ENCODE measurements around the gene NPTXR. TPM values are rescaled to one million over a fixed set of nuclear protein-coding genes. Genes with fewer than 3 reads are reported as not detected.
"Not testable (repeated sequence)": the region's sequence is repeated elsewhere in the genome, so short reads cannot be mapped to it uniquely, and the experiment has no call there.

Gene NPTXR
- total RNA-seq, 1 donor from 2014 or later: 9.3 TPM

DNA sequence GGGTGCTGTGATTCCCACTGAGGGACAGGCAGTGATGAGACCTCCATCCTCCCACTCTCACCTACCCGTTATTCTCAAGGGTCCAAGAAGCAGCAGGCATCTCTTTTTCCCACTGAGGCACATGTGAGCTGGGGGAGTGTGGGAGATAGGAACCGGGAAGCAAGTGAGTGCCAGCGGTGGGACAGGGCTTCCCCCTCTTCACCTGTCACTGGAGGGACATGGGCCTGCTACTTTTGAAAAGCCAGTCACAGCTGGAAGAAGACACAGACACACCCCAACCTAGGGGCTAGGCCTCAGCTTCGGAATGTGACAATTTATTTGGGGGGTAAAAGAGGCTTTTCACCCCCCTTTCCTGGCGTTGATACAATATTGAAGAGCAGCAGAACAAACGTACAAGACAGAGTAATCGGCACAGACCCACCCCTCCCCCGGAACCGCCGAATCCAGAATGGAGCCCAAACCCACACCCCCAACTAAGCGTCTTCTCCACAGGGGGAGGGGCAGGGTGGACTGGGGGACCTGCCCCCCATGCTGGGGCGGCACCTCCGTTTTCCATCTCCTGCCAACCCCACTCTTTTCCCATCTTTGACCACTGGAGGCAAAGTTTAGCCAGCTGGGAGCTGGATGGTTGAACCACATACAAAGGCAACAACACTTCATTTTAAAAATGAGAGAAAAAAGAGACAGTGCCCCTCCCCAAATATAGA lies 17.5 kb upstream of the NPTXR start:
- Mint-ChIP-seq H3K4me3 (peak overlapping the region; percentile 69), H3K4me1 (peaks cover 34% of the 10 kb centered on the region), H3K9me3 (no peaks in the 10 kb centered on the region), H3K36me3 (ENCODE audit: low read depth) (no peaks in the 10 kb centered on the region), H3K27me3 (ENCODE audit: low read depth) (peaks cover 11% of the 10 kb centered on the region), H3K27ac (ENCODE audit: unreplicated experiment) (no peak overlapping the region)
- no peak for DNase-seq (ENCODE audit: low read depth, low spot score)
- TF ChIP-seq, protein P1, sequence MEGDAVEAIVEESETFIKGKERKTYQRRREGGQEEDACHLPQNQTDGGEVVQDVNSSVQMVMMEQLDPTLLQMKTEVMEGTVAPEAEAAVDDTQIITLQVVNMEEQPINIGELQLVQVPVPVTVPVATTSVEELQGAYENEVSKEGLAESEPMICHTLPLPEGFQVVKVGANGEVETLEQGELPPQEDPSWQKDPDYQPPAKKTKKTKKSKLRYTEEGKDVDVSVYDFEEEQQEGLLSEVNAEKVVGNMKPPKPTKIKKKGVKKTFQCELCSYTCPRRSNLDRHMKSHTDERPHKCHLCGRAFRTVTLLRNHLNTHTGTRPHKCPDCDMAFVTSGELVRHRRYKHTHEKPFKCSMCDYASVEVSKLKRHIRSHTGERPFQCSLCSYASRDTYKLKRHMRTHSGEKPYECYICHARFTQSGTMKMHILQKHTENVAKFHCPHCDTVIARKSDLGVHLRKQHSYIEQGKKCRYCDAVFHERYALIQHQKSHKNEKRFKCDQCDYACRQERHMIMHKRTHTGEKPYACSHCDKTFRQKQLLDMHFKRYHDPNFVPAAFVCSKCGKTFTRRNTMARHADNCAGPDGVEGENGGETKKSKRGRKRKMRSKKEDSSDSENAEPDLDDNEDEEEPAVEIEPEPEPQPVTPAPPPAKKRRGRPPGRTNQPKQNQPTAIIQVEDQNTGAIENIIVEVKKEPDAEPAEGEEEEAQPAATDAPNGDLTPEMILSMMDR (conservative IDR thresholded peaks at IDR 0.05): peak; percentile 41

DNA sequence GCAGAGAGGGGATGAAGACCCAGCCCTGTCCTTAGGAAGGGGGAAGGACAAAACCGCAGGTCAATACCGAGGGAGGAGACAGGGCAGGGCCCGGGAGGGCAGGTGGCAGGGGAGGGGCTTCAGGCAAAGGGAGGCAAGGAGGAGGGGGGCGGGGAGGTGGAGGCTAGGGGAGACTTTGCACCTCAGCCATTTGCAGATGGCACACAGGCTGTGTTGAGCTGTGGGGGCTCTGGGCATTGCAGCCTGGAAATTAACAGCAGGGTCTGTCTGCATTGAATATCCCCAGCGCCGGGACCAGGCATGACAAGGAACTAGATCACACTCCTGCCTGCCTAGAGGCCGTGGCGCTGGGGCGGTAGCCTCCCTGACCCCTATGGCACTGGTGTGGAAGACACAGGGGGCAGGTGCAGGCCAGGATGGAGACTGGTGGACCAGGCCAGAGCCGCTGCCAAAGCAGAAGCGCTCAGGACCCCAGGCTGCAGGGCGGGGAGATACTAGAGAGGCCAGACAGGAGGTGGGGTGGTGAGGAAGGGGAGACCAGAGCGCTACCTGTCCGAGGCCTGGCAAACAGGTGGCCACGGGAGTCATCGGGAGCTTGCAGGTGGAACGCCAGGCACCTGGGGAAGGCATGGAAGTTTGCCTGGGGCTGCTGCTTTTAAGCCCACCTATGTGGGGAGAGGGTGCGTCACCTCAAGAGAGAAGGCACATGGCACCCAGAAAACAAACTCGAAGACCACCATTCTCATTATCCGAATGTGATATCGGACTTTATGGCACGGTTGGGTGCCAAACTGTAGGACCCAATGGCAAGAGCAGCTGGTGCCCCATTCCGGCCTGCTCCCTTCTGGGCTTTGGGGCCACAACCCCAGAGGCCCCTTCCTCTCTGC lies 16.7 kb upstream of the NPTXR start:
- peaks cover 11% of the 10 kb centered on the region for H3K27me3 Mint-ChIP-seq (ENCODE audit: low read depth)
- TF ChIP-seq, protein P1 (conservative IDR thresholded peaks at IDR 0.05): no peak
- no peak for DNase-seq (ENCODE audit: low read depth, low spot score)
- no peaks in the 10 kb centered on the region for H3K9me3 Mint-ChIP-seq
- no peak overlapping the region for H3K27ac Mint-ChIP-seq (ENCODE audit: unreplicated experiment)
- no peaks in the 10 kb centered on the region for H3K36me3 Mint-ChIP-seq (ENCODE audit: low read depth)
- H3K4me3 Mint-ChIP-seq: peak overlapping the region; percentile 68
- H3K4me1 Mint-ChIP-seq: peaks cover 34% of the 10 kb centered on the region

DNA sequence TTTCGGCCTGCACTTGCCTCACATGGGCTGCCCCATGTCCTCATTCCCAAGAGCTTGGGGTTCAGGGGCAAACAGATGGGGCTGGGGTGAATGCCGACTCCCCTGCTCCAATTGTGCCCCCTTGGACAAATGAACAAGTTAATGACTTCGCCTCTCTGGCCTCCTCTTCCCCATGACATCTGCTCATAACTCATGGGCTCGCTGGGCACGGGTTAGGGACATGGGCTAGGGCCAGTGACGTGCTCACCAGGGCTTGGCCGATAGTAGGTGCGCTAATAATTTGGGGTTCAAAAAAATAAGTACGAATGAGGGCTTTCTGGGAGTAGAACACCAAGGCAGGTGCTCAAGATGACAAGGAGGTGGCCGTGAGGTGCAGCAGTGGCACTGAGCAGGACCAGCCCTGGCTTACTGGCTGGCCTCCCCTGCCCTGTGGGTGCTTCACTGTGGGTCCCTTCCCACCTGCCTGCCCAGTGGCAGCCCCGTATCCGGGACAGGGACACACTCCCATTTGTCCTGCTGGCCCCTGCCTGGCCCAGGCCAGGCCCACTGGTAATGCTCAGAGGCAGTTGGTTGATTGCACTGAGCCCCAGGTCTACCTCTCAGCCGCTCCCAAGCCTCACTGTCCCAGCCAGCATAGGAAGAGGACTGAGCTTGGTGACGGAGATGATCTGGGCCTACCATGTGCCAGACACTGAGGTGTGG lies 15.9 kb upstream of the NPTXR start:
- Mint-ChIP-seq H3K27me3 (ENCODE audit: low read depth) (peaks cover 11% of the 10 kb centered on the region), H3K9me3 (no peaks in the 10 kb centered on the region), H3K27ac (ENCODE audit: unreplicated experiment) (no peak overlapping the region), H3K4me1 (peaks cover 34% of the 10 kb centered on the region), H3K4me3 (peak overlapping the region; percentile 68), H3K36me3 (ENCODE audit: low read depth) (no peaks in the 10 kb centered on the region)
- TF ChIP-seq, protein P1 (conservative IDR thresholded peaks at IDR 0.05): no peak
- no peak for DNase-seq (ENCODE audit: low read depth, low spot score)

DNA sequence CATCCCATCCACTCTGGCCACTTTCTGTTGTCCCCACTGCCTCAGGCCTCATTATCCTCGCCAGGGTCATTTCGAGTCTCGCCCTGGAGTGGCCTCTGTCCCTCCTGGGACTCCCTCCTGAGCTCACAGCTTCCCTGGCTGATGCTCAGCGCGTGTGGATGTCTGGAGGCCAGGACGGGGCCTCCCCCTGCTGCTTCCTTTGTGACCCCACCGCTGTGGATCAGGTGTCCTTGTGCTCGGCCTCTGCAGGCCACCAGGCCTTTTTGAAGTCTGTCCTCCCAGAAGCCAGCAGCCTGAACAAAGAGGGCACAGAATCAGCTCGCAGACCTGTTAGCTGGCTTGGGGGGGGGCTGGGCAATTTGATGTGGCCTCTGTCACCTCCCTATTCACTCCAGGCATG lies 14.7 kb upstream of the NPTXR start:
- TF ChIP-seq, protein P1 (conservative IDR thresholded peaks at IDR 0.05): no peak
- Mint-ChIP-seq H3K4me3 (peak overlapping the region; percentile 25), H3K27me3 (ENCODE audit: low read depth) (peaks cover 14% of the 10 kb centered on the region), H3K4me1 (peaks cover 37% of the 10 kb centered on the region), H3K27ac (ENCODE audit: unreplicated experiment) (no peak overlapping the region), H3K9me3 (no peaks in the 10 kb centered on the region), H3K36me3 (ENCODE audit: low read depth) (no peaks in the 10 kb centered on the region)
- no peak for DNase-seq (ENCODE audit: low read depth, low spot score)

DNA sequence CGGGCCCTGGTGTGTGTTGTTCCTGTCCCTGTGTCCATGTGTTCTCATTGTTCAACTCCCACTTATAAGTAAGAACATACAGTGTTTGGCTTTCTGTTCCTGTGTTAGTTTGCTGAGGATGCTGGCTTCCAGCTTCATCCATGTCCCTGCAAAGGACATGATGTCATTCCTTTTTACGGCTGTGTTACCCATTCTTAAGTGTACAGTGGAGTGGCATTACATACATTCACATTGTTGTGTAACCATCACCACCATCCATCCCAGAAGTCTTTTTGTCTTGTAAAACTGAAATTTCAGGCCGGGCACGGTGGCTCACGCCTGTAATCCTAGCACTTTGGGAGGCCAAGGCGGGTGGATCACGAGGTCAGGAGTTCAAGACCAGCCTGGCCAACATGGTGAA lies 10.6 kb upstream of the NPTXR start:
- not testable (repeated sequence) for H3K36me3 Mint-ChIP-seq (ENCODE audit: low read depth); H3K4me3 Mint-ChIP-seq; H3K27ac Mint-ChIP-seq (ENCODE audit: unreplicated experiment); H3K9me3 Mint-ChIP-seq; DNase-seq (ENCODE audit: low read depth, low spot score)
- peaks cover 23% of the 10 kb centered on the region for H3K27me3 Mint-ChIP-seq (ENCODE audit: low read depth)
- peaks cover 27% of the 10 kb centered on the region for H3K4me1 Mint-ChIP-seq

DNA sequence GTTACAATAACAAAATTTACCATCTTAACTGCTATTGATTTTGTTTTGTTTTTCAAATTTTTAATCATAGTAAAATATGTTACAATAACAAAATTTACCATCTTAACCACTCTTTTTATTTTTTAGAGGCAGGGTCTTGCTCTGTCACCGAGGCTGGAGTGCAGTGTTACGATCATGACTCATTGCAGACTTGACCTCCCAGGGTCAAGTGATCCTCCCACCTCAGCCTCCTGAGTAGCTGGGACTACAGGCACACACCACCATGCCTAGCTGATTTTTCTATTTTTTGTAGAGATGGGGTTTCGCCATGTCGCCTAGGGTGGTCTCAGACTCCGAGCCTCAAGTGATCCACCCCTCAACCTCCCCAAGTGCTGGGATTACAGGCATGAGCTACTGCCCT lies 10.1 kb upstream of the NPTXR start:
- H3K27ac Mint-ChIP-seq (ENCODE audit: unreplicated experiment); DNase-seq (ENCODE audit: low read depth, low spot score); H3K9me3 Mint-ChIP-seq; H3K4me3 Mint-ChIP-seq; H3K36me3 Mint-ChIP-seq (ENCODE audit: low read depth): not testable (repeated sequence)
- peaks cover 22% of the 10 kb centered on the region for H3K4me1 Mint-ChIP-seq
- H3K27me3 Mint-ChIP-seq (ENCODE audit: low read depth): peaks cover 28% of the 10 kb centered on the region
